Measurements from ENCODE around the gene NOX3. TPM values are rescaled to one million over a fixed set of nuclear protein-coding genes. Genes with fewer than 3 reads are reported as not detected.

NOX3 gene
- total and polyA plus RNA-seq, 2 experiments from 2014 or later, result not detected

DNA sequence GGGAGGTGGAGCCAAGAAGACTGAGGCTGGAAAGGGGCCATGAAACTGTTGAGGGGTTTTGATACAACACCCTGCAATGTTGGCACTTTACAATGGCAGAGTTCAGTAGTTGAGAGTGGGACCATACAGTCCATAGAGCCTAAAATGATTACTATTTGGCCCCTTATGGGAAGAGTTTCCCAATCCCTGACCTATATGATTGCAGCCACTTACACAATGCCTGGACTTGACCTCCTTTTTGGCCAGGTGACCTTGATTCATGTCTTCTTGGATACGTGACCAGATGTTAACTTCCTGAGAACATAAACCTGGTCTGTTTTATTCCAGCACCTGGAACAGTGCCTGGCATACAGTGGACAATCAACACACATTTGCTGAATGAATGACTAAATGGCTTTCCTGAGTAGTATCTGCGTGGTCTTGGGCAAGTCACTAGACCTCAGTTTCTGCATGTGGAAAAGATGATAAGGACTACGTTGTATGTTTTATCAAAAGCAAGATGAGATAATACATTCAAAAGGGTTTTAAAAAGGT, 58.4 kb downstream of the NOX3 start:
- H3K36me3 ChIP-seq (ENCODE audit: insufficient read depth), result no peaks in the 10 kb centered on the region
- H3K27me3 ChIP-seq (ENCODE audit: insufficient read depth), result no peaks in the 10 kb centered on the region
- Mint-ChIP-seq H3K27me3 (ENCODE audit: insufficient read depth, low read depth, poor library complexity) (peaks cover 2% of the 10 kb centered on the region), H3K36me3 (ENCODE audit: low read depth) (no peaks in the 10 kb centered on the region), H3K4me1 (peaks cover 7% of the 10 kb centered on the region), H3K9me3 (no peaks in the 10 kb centered on the region), H3K4me3 (no peak overlapping the region), H3K27ac (no peak overlapping the region)
- ATAC-seq (no peak), DNase-seq (ENCODE audit: low spot score) (no peak)
- no peaks in the 10 kb centered on the region; the same call in 1 of the 2 replicates for H3K9me2 ChIP-seq (ENCODE audit: insufficient read depth)
- H3K4me1 ChIP-seq (ENCODE audit: insufficient read depth), result 0 out of 2 replicates have a peak, but pooled peaks cover 6% of the 10 kb centered on the region
- no peak overlapping the region for H2AFZ ChIP-seq
- H3K4me2 ChIP-seq, result no peak overlapping the region
- no peak overlapping the region for H3K27ac ChIP-seq (ENCODE audit: low read depth)
- H3K79me2 ChIP-seq (replicated peaks; ENCODE audit: insufficient read depth), result no peaks in the 10 kb centered on the region
- no peak overlapping the region for H3K4me3 ChIP-seq
- no peak for TF ChIP-seq CREB1 (CRISPR knock-in tag; IDR thresholded peaks at IDR 0.05; ENCODE audit: low read depth)
- TF ChIP-seq ZNF331 (CRISPR knock-in tag; IDR thresholded peaks at IDR 0.05; ENCODE audit: low read depth), result no peak
- TF ChIP-seq ZNF114 (CRISPR knock-in tag; IDR thresholded peaks at IDR 0.05), result no peak
- no peak for TF ChIP-seq POLR2AphosphoS5 (IDR thresholded peaks at IDR 0.05; ENCODE audit: low read depth)
- no peak for TF ChIP-seq EZH2 (IDR thresholded peaks at IDR 0.05; ENCODE audit: low read depth, unreplicated experiment)
- TF ChIP-seq, protein P1, sequence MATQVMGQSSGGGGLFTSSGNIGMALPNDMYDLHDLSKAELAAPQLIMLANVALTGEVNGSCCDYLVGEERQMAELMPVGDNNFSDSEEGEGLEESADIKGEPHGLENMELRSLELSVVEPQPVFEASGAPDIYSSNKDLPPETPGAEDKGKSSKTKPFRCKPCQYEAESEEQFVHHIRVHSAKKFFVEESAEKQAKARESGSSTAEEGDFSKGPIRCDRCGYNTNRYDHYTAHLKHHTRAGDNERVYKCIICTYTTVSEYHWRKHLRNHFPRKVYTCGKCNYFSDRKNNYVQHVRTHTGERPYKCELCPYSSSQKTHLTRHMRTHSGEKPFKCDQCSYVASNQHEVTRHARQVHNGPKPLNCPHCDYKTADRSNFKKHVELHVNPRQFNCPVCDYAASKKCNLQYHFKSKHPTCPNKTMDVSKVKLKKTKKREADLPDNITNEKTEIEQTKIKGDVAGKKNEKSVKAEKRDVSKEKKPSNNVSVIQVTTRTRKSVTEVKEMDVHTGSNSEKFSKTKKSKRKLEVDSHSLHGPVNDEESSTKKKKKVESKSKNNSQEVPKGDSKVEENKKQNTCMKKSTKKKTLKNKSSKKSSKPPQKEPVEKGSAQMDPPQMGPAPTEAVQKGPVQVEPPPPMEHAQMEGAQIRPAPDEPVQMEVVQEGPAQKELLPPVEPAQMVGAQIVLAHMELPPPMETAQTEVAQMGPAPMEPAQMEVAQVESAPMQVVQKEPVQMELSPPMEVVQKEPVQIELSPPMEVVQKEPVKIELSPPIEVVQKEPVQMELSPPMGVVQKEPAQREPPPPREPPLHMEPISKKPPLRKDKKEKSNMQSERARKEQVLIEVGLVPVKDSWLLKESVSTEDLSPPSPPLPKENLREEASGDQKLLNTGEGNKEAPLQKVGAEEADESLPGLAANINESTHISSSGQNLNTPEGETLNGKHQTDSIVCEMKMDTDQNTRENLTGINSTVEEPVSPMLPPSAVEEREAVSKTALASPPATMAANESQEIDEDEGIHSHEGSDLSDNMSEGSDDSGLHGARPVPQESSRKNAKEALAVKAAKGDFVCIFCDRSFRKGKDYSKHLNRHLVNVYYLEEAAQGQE (IDR thresholded peaks at IDR 0.05; ENCODE audit: unreplicated experiment), result no peak
- TF ChIP-seq STAT1 (IDR thresholded peaks at IDR 0.05; ENCODE audit: unreplicated experiment), result no peak
- TF ChIP-seq EZH2phosphoT487 (IDR thresholded peaks at IDR 0.05; ENCODE audit: unreplicated experiment), result no peak
- no peak for TF ChIP-seq ZNF462 (CRISPR knock-in tag; IDR thresholded peaks at IDR 0.05)
- no peak for TF ChIP-seq JUNB (IDR thresholded peaks at IDR 0.05; ENCODE audit: unreplicated experiment)
- no peak for TF ChIP-seq ETS1 (IDR thresholded peaks at IDR 0.05)
- TF ChIP-seq CTCF (conservative IDR thresholded peaks at IDR 0.05; ENCODE audit: low read depth in 2 of 2), result no peak
- TF ChIP-seq NANOG (IDR thresholded peaks at IDR 0.05; ENCODE audit: borderline replicate concordance), result no peak
- no peaks in the 10 kb centered on the region for H3F3A ChIP-seq (replicated peaks; ENCODE audit: low read depth)
- no peaks in the 10 kb centered on the region for H4K20me1 ChIP-seq (replicated peaks; ENCODE audit: insufficient read depth)
